ENCODE measurements around the gene LRRC8E. TPM values are rescaled to one million over a fixed set of nuclear protein-coding genes. Genes with fewer than 3 reads are reported as not detected.

LRRC8E gene
- total and polyA plus RNA-seq, 2 of the 8 experiments (the other 6 are each of a cell fraction or from before 2014, with no cell fraction given): 2.7 to 2.9 TPM

- TF ChIP-seq MAFK (IDR thresholded peaks at IDR 0.05; ENCODE audit: low read depth, low read length): no peak
- no peak for TF ChIP-seq JUND (IDR thresholded peaks at IDR 0.05; ENCODE audit: low read length)
- TF ChIP-seq CBX5 (IDR thresholded peaks at IDR 0.05; ENCODE audit: low read depth, low read length): no peak
- no peak for TF ChIP-seq SUZ12 (IDR thresholded peaks at IDR 0.05; ENCODE audit: low read length)
- no peak for TF ChIP-seq JUN (IDR thresholded peaks at IDR 0.05; ENCODE audit: low read depth, low read length)
Measured at GRCh38 chr19:7850945-7851622, 37.2 kb upstream of the LRRC8E start (continued).

All from H1 (cell line).